WTC11 (cell line): Measurements from ENCODE around the gene CELF2. TPM values are rescaled to one million over a fixed set of nuclear protein-coding genes. Genes with fewer than 3 reads are reported as not detected.

Experiments
- ATAC-seq: fragments of 200-7000 bp; cut with Tn5 transposase; 2 replicates; pipeline ENCODE4 v1.10.0; 2021; ENCODE audit warnings: mild to moderate bottlenecking, moderate library complexity
- CTCF ChIA-PET: fragments of 300-600 bp; sonication (Branson Sonifier 250); formaldehyde crosslinking; loops from one replicate; lab custom pipeline; 2021; ENCODE audit warnings: antibody characterized with exemption; lab: Charles Lee
- POLR2A ChIA-PET: fragments of 350-600 bp; sonication (Branson Sonifier 250); formaldehyde crosslinking; loops from one replicate; lab custom pipeline; 2021; ENCODE audit warnings: antibody characterized with exemption; lab: Charles Lee
- DNase-seq: peaks from one replicate; pipeline ENCODE4 v3.0.0; 2021; ENCODE audit warnings: low spot score
- H3K27ac Mint-ChIP-seq: 2 replicates; pipeline ENCODE4 v1.8.0; 2021; ENCODE audit warnings: mixed read lengths
- H3K27me3 Mint-ChIP-seq: 2 replicates; pipeline ENCODE4 v1.8.0; 2021; ENCODE audit warnings: low read depth, mild to moderate bottlenecking, moderate library complexity, mixed read lengths
- H3K36me3 Mint-ChIP-seq: 2 replicates; pipeline ENCODE4 v1.8.0; 2021; ENCODE audit warnings: mixed read lengths
- H3K4me1 Mint-ChIP-seq: 2 replicates; pipeline ENCODE4 v1.8.0; 2022; ENCODE audit warnings: mixed read lengths
- H3K4me3 Mint-ChIP-seq: 2 replicates; pipeline ENCODE4 v1.8.0; 2021; ENCODE audit warnings: mild to moderate bottlenecking, moderate library complexity, mixed read lengths
- H3K9me3 Mint-ChIP-seq: 2 replicates; pipeline ENCODE4 v1.8.0; 2021; ENCODE audit warnings: mixed read lengths
- ATF1 ChIP-seq: sonication (generic); formaldehyde crosslinking; IDR thresholded peaks from 2 replicates; pipeline ENCODE4 v1.8.1; 2023; ENCODE audit warnings: mild to moderate bottlenecking, moderate library complexity, missing genetic modification reagents
- ATF3 ChIP-seq: sonication (generic); formaldehyde crosslinking; conservative IDR thresholded peaks from 2 replicates; pipeline ENCODE4 v1.8.1; 2022; ENCODE audit warnings: mild to moderate bottlenecking, missing genetic modification reagents
- FOXK1 ChIP-seq: sonication (generic); formaldehyde crosslinking; IDR thresholded peaks from 2 replicates; pipeline ENCODE4 v1.8.0; 2022; ENCODE audit warnings: mild to moderate bottlenecking, moderate library complexity, missing genetic modification reagents
- HMGA2 ChIP-seq: fragments of 250-450 bp; sonication (Bioruptor Pico); IDR thresholded peaks from 2 replicates; pipeline ENCODE4 v1.4.0; 2021; ENCODE audit warnings: mild to moderate bottlenecking, moderate library complexity
- PRDM15 ChIP-seq: sonication (generic); formaldehyde crosslinking; IDR thresholded peaks from 2 replicates; pipeline ENCODE4 v1.8.0; 2022; ENCODE audit warnings: missing genetic modification reagents
- RORB ChIP-seq: fragments of 250-450 bp; sonication (Bioruptor Pico); IDR thresholded peaks from 2 replicates; pipeline ENCODE4 v1.9.0; 2021; ENCODE audit warnings: mild to moderate bottlenecking
- SMAD3 ChIP-seq: sonication (generic); formaldehyde crosslinking; IDR thresholded peaks from 2 replicates; pipeline ENCODE4 v1.8.0; 2022; ENCODE audit warnings: missing genetic modification reagents, mild to moderate bottlenecking, borderline replicate concordance
- ZBTB21 ChIP-seq: sonication (generic); formaldehyde crosslinking; IDR thresholded peaks from 2 replicates; pipeline ENCODE4 v1.8.1; 2023; ENCODE audit warnings: mild to moderate bottlenecking, missing genetic modification reagents, borderline replicate concordance
- ZNF121 ChIP-seq: sonication (generic); formaldehyde crosslinking; IDR thresholded peaks from 2 replicates; pipeline ENCODE4 v1.8.0; 2023; ENCODE audit warnings: missing genetic modification reagents
- ZNF138 ChIP-seq: sonication (generic); formaldehyde crosslinking; conservative IDR thresholded peaks from 2 replicates; pipeline ENCODE4 v1.8.1; 2022; ENCODE audit warnings: mild to moderate bottlenecking, moderate library complexity, missing genetic modification reagents
- ZNF281 ChIP-seq: sonication (generic); formaldehyde crosslinking; IDR thresholded peaks from 2 replicates; pipeline ENCODE4 v1.8.0; 2023; ENCODE audit warnings: mild to moderate bottlenecking, missing genetic modification reagents
- total RNA-seq: library from RNA; stranded (reverse); gene quantifications from 3 replicates; pipeline ENCODE4 v1.2.3, GENCODE V29; 2021
- TF ChIP-seq, protein P1 (sequence below): sonication (generic); formaldehyde crosslinking; IDR thresholded peaks from 2 replicates; pipeline ENCODE4 v1.8.1; 2022; ENCODE audit warnings: low read depth, missing genetic modification reagents, borderline replicate concordance

Gene CELF2
- total RNA-seq, 1 experiment from 2014 or later = 24.6 TPM

DNA sequence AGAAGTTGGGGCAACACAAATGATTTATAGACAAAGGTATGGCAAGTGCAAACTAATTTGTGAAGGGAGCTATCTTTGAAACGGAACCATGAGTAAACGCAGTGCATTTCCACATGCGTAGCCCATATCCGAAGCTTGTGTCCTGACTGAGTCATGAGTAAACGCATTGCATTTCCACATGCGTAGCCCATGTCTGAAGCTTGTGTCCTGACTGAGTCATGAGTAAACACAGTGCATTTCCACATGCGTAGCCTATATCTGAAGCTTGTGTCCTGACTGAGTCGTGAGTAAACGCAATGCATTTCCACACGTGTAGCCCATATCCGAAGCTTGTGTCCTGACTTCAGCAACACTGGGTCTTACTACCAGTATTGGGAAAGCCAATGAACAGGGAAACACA lies 95.0 kb downstream of the CELF2 start:
- peaks cover 20% of the 10 kb centered on the region for H3K36me3 Mint-ChIP-seq

DNA sequence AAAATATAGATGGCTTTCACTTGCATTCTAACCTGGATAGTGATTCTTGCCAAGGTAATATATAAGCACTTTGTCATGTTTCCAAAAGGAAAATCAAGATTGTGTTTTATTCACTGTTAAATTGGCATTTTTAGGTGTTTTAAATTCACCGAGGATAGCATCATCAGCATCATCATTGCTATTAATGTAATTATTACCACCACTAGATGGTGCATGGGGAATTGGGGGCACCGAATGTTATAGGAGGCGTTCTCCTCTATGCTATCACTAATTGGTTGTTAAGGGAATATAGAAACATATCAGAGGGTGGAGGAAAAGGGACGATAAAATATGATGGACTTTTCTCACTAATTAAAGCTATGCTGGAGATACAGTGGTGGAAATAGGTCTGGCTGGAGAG lies 95.5 kb downstream of the CELF2 start:
- TF ChIP-seq HMGA2 (no peak), FOXK1 (CRISPR knock-in tag) (no peak), ZNF138 (CRISPR knock-in tag) (no peak), ZNF121 (CRISPR knock-in tag) (no peak), ZBTB21 (CRISPR knock-in tag) (no peak), RORB (no peak), ZNF281 (no peak), ATF1 (CRISPR knock-in tag) (no peak), PRDM15 (no peak)
- TF ChIP-seq, protein P1, sequence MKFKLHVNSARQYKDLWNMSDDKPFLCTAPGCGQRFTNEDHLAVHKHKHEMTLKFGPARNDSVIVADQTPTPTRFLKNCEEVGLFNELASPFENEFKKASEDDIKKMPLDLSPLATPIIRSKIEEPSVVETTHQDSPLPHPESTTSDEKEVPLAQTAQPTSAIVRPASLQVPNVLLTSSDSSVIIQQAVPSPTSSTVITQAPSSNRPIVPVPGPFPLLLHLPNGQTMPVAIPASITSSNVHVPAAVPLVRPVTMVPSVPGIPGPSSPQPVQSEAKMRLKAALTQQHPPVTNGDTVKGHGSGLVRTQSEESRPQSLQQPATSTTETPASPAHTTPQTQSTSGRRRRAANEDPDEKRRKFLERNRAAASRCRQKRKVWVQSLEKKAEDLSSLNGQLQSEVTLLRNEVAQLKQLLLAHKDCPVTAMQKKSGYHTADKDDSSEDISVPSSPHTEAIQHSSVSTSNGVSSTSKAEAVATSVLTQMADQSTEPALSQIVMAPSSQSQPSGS (CRISPR knock-in tag) = no peak
- DNase-seq = no peak
- peaks cover 19% of the 10 kb centered on the region for H3K9me3 Mint-ChIP-seq
- no peak for ATAC-seq
- ChIA-PET CTCF (interaction anchor here (1.2 to 1.3 kb wide), 2 partner anchors 12 to 157 kb away, joined by 4 to 5 read pairs; no protein-coding TSS in a partner anchor), POLR2A (no interaction called here)
- peaks cover 17% of the 10 kb centered on the region for H3K36me3 Mint-ChIP-seq
- no peak overlapping the region for H3K27ac Mint-ChIP-seq
- H3K4me1 Mint-ChIP-seq = peaks cover 18% of the 10 kb centered on the region
- H3K4me3 Mint-ChIP-seq = no peak overlapping the region
- no peaks in the 10 kb centered on the region for H3K27me3 Mint-ChIP-seq

More for the DNA sequence above, 95.0 kb downstream of the CELF2 start:
- TF ChIP-seq SMAD3 (CRISPR knock-in tag) = no peak
- TF ChIP-seq PRDM15 = no peak
- TF ChIP-seq ATF3 (CRISPR knock-in tag) = no peak
- peaks cover 22% of the 10 kb centered on the region for H3K9me3 Mint-ChIP-seq
- H3K4me1 Mint-ChIP-seq = peaks cover 20% of the 10 kb centered on the region
- no peak overlapping the region for H3K4me3 Mint-ChIP-seq
- H3K27me3 Mint-ChIP-seq = no peaks in the 10 kb centered on the region
- ChIA-PET CTCF (interaction anchor here (1.3 kb wide), 1 partner anchor 12 kb away, joined by 5 read pairs; no protein-coding TSS in a partner anchor), POLR2A (no interaction called here)
- no peak overlapping the region for H3K27ac Mint-ChIP-seq
- ATAC-seq (no peak), DNase-seq (no peak)
